WERI-Rb-1 (cell line): Measurements from ENCODE around the gene MBOAT7.
A peak's percentile ranks its signal among the peaks of the same experiment; 100 is the strongest.
"Not testable (repeated sequence)": the region's sequence is repeated elsewhere in the genome, so short reads cannot be mapped to it uniquely, and the experiment has no call there.

Experiments
- DNase-seq: peaks from one replicate; pipeline ENCODE4 v3.0.0-alpha.2; 2020
- H3K27ac ChIP-seq: fragments of 250-450 bp; sonication (Bioruptor Pico); 2 replicates; pipeline ENCODE4 v1.5.1; 2020; ENCODE audit warnings: mild to moderate bottlenecking, moderate library complexity
- H3K27me3 ChIP-seq: fragments of 250-450 bp; sonication (Bioruptor Pico); 2 replicates; pipeline ENCODE4 v1.5.1; 2021; ENCODE audit warnings: mild to moderate bottlenecking, low read depth, moderate library complexity; ENCODE audit not compliant: insufficient read depth, severe bottlenecking
- H3K36me3 ChIP-seq: fragments of 250-450 bp; sonication (Bioruptor Pico); 2 replicates; pipeline ENCODE4 v1.5.1; 2020; ENCODE audit warnings: mild to moderate bottlenecking, moderate library complexity
- H3K4me3 ChIP-seq: 2 replicates; pipeline ENCODE4 v1.5.1; 2011; ENCODE audit warnings: low read depth, mild to moderate bottlenecking, control low read depth, low read length
- H3K9me3 ChIP-seq: fragments of 250-450 bp; sonication (Bioruptor Pico); 2 replicates; pipeline ENCODE4 v1.5.1; 2021; ENCODE audit warnings: mild to moderate bottlenecking, moderate library complexity; ENCODE audit not compliant: severe bottlenecking
- CTCF ChIP-seq: IDR thresholded peaks from 2 replicates; pipeline ENCODE4 v1.5.1; 2011; ENCODE audit warnings: low read depth, mild to moderate bottlenecking, control low read depth, inconsistent platforms, low read length

MBOAT7 gene

GRCh38 chr19:54189145-54189734 is at the start of gene MBOAT7:
MBOAT7 (minus strand) TSS chr19:54189580; CDS start chr19:54188508, 1,072 bp downstream.
- Histone ChIP-seq H3K36me3 (peaks cover 25% of the 10 kb centered on the region), H3K9me3 (no peaks in the 10 kb centered on the region), H3K27me3 (no peaks in the 10 kb centered on the region), H3K4me3 (peak within 1 kb of the TSS; percentile 81), H3K27ac (peak within 1 kb of the TSS; percentile 99)
- TF ChIP-seq CTCF: 0 out of 2 replicates have a peak, but pooled peaks have one; percentile 45
- DNase-seq: no peak

- no peak overlapping the region for H3K27ac ChIP-seq
- TF ChIP-seq CTCF: no peak
- H3K4me3 ChIP-seq: no peak overlapping the region
- no peaks in the 10 kb centered on the region for H3K36me3 ChIP-seq
- DNase-seq: no peak
- peaks cover 42% of the 10 kb centered on the region for H3K27me3 ChIP-seq
- peaks cover 8% of the 10 kb centered on the region for H3K9me3 ChIP-seq
Observed at GRCh38 chr19:54233941-54234340, 44.6 kb upstream of the MBOAT7 start.

GRCh38 chr19:54231077-54231931 is 41.9 kb upstream of the MBOAT7 start:
- peaks cover 14% of the 10 kb centered on the region for H3K9me3 ChIP-seq
- peak; percentile 88 for TF ChIP-seq CTCF
- H3K36me3 ChIP-seq: no peaks in the 10 kb centered on the region
- no peak overlapping the region for H3K4me3 ChIP-seq
- H3K27me3 ChIP-seq: peaks cover 15% of the 10 kb centered on the region
- peak; percentile 81 for DNase-seq
- no peak overlapping the region for H3K27ac ChIP-seq

- no peak overlapping the region for H3K27ac ChIP-seq
- DNase-seq: no peak
- H3K36me3 ChIP-seq: no peaks in the 10 kb centered on the region
- peaks cover 13% of the 10 kb centered on the region for H3K9me3 ChIP-seq
- no peak overlapping the region for H3K4me3 ChIP-seq
- peaks cover 13% of the 10 kb centered on the region for H3K27me3 ChIP-seq
- TF ChIP-seq CTCF: no peak
Observed at GRCh38 chr19:54230031-54230430, 40.7 kb upstream of the MBOAT7 start.

GRCh38 chr19:54229146-54229545 is 39.8 kb upstream of the MBOAT7 start:
- no peak for TF ChIP-seq CTCF
- H3K27me3 ChIP-seq: peaks cover 12% of the 10 kb centered on the region
- H3K36me3 ChIP-seq: no peaks in the 10 kb centered on the region

GRCh38 chr19:54224619-54225018 is 35.2 kb upstream of the MBOAT7 start:
- H3K27ac ChIP-seq, H3K9me3 ChIP-seq, H3K4me3 ChIP-seq, H3K27me3 ChIP-seq, H3K36me3 ChIP-seq, DNase-seq: not testable (repeated sequence)

More at GRCh38 chr19:54229146-54229545, 39.8 kb upstream of the MBOAT7 start:
- no peak overlapping the region for H3K27ac ChIP-seq
- no peak for DNase-seq
- H3K9me3 ChIP-seq: peaks cover 9% of the 10 kb centered on the region
- no peak overlapping the region for H3K4me3 ChIP-seq

- not testable (repeated sequence) for DNase-seq, H3K27ac ChIP-seq, H3K36me3 ChIP-seq, H3K27me3 ChIP-seq, H3K9me3 ChIP-seq, H3K4me3 ChIP-seq
Observed at GRCh38 chr19:54223937-54224281, 34.5 kb upstream of the MBOAT7 start.

- H3K27ac ChIP-seq, H3K27me3 ChIP-seq, H3K4me3 ChIP-seq, H3K36me3 ChIP-seq, DNase-seq, H3K9me3 ChIP-seq: not testable (repeated sequence)
Observed at GRCh38 chr19:54223277-54223936, 34.0 kb upstream of the MBOAT7 start.
